Breast epithelium (tissue), 3 donors: Measurements from ENCODE around the gene TXNDC15.

Experiments
- CTCF ChIP-seq, 3 donors: fragments of 450-650 bp; IDR thresholded peaks; one replicate each; pipeline ENCODE4 v1.5.1; 2016 to 2017; ENCODE audit warnings: antibody characterized with exemption in 3 of 3, mild to moderate bottlenecking in 3 of 3, moderate library complexity in 3 of 3
- POLR2A ChIP-seq: fragments of 450-650 bp; IDR thresholded peaks from one replicate; pipeline ENCODE4 v1.6.1; 2016; ENCODE audit warnings: antibody characterized with exemption, mild to moderate bottlenecking, moderate library complexity
- POLR2AphosphoS5 ChIP-seq, 3 donors: sonication (generic); formaldehyde crosslinking; IDR thresholded peaks; one replicate each; pipeline ENCODE4 v1.6.1; 2017; ENCODE audit warnings: antibody characterized with exemption in 3 of 3

- no peak for TF ChIP-seq POLR2AphosphoS5 (IDR thresholded peaks at IDR 0.05)
- no peak for TF ChIP-seq CTCF (IDR thresholded peaks at IDR 0.05)
- TF ChIP-seq POLR2A, result no peak
These were observed 28.8 kb upstream of the TXNDC15 start for GRCh38 chr5:134845335-134845851.
